WERI-Rb-1 (cell line): ENCODE data around the gene SH3D19.
"Not testable (repeated sequence)": the region's sequence is repeated elsewhere in the genome, so short reads cannot be mapped to it uniquely, and the experiment has no call there.

Experiments
- DNase-seq: peaks from one replicate; pipeline ENCODE4 v3.0.0-alpha.2; 2020
- H3K27ac ChIP-seq: fragments of 250-450 bp; sonication (Bioruptor Pico); 2 replicates; pipeline ENCODE4 v1.5.1; 2020; ENCODE audit warnings: mild to moderate bottlenecking, moderate library complexity
- H3K27me3 ChIP-seq: fragments of 250-450 bp; sonication (Bioruptor Pico); 2 replicates; pipeline ENCODE4 v1.5.1; 2021; ENCODE audit warnings: mild to moderate bottlenecking, low read depth, moderate library complexity; ENCODE audit not compliant: insufficient read depth, severe bottlenecking
- H3K36me3 ChIP-seq: fragments of 250-450 bp; sonication (Bioruptor Pico); 2 replicates; pipeline ENCODE4 v1.5.1; 2020; ENCODE audit warnings: mild to moderate bottlenecking, moderate library complexity
- H3K4me3 ChIP-seq: 2 replicates; pipeline ENCODE4 v1.5.1; 2011; ENCODE audit warnings: low read depth, mild to moderate bottlenecking, control low read depth, low read length
- H3K9me3 ChIP-seq: fragments of 250-450 bp; sonication (Bioruptor Pico); 2 replicates; pipeline ENCODE4 v1.5.1; 2021; ENCODE audit warnings: mild to moderate bottlenecking, moderate library complexity; ENCODE audit not compliant: severe bottlenecking
- CTCF ChIP-seq: IDR thresholded peaks from 2 replicates; pipeline ENCODE4 v1.5.1; 2011; ENCODE audit warnings: low read depth, mild to moderate bottlenecking, control low read depth, inconsistent platforms, low read length

The SH3D19 gene

GRCh38 chr4:151263455-151263854 lies 62.0 kb downstream of the SH3D19 start:
- no peaks in the 10 kb centered on the region for H3K27me3 ChIP-seq
- no peak for TF ChIP-seq CTCF
- H3K27ac ChIP-seq = no peak overlapping the region
- H3K4me3 ChIP-seq = no peak overlapping the region
- H3K36me3 ChIP-seq = peaks cover 4% of the 10 kb centered on the region
- DNase-seq = no peak
- H3K9me3 ChIP-seq = no peaks in the 10 kb centered on the region

GRCh38 chr4:151260526-151260925 lies 64.9 kb downstream of the SH3D19 start:
- DNase-seq = no peak
- Histone ChIP-seq H3K27me3 (no peaks in the 10 kb centered on the region), H3K36me3 (peaks cover 4% of the 10 kb centered on the region), H3K9me3 (no peaks in the 10 kb centered on the region), H3K4me3 (no peak overlapping the region), H3K27ac (no peak overlapping the region)
- no peak for TF ChIP-seq CTCF

- DNase-seq = no peak
- Histone ChIP-seq H3K9me3 (no peaks in the 10 kb centered on the region), H3K4me3 (no peak overlapping the region), H3K36me3 (peaks cover 3% of the 10 kb centered on the region), H3K27ac (no peak overlapping the region), H3K27me3 (no peaks in the 10 kb centered on the region)
- TF ChIP-seq CTCF = no peak
Observed at GRCh38 chr4:151259752-151260151, 65.7 kb downstream of the SH3D19 start.

- Histone ChIP-seq H3K9me3 (peaks cover 3% of the 10 kb centered on the region), H3K4me3 (no peak overlapping the region), H3K36me3 (peaks cover 4% of the 10 kb centered on the region; the same call in 1 of the 2 replicates), H3K27ac (no peak overlapping the region; the same call in 1 of the 2 replicates), H3K27me3 (no peaks in the 10 kb centered on the region)
- no peak for DNase-seq
- TF ChIP-seq CTCF = no peak
Observed at GRCh38 chr4:151257704-151258103, 67.7 kb downstream of the SH3D19 start.

GRCh38 chr4:151256134-151256533 lies 69.3 kb downstream of the SH3D19 start:
- peaks cover 4% of the 10 kb centered on the region; the same call in 1 of the 2 replicates for H3K36me3 ChIP-seq
- no peak overlapping the region for H3K4me3 ChIP-seq
- no peaks in the 10 kb centered on the region for H3K27me3 ChIP-seq
- DNase-seq = no peak
- TF ChIP-seq CTCF = no peak
- peaks cover 3% of the 10 kb centered on the region for H3K9me3 ChIP-seq
- no peak overlapping the region for H3K27ac ChIP-seq

- H3K27me3 ChIP-seq, H3K9me3 ChIP-seq, H3K4me3 ChIP-seq, DNase-seq, H3K27ac ChIP-seq, H3K36me3 ChIP-seq: not testable (repeated sequence)
Observed at GRCh38 chr4:151255680-151256079, 69.7 kb downstream of the SH3D19 start.

GRCh38 chr4:151255226-151255625 lies 70.2 kb downstream of the SH3D19 start:
- not testable (repeated sequence) for H3K27me3 ChIP-seq, H3K9me3 ChIP-seq, DNase-seq, H3K27ac ChIP-seq, H3K36me3 ChIP-seq, H3K4me3 ChIP-seq
